ENCODE measurements around the gene TMEM163.

GRCh38 chr2:134462275-134462674 is 256.5 kb downstream of the TMEM163 start:
- TF ChIP-seq EZH2 (IDR thresholded peaks at IDR 0.05; ENCODE audit: borderline replicate concordance) (no peak), CTCF (IDR thresholded peaks at IDR 0.05; ENCODE audit: poor library complexity) (no peak), EZH2phosphoT487 (IDR thresholded peaks at IDR 0.05; ENCODE audit: low read depth, severe bottlenecking, unreplicated experiment) (no peak)

Data from hepatocyte (in vitro differentiated cells).